Epithelial cell of prostate (primary cell): Measurements from ENCODE around the gene TCP10L.

Source experiments
- DNase-seq: peaks from one replicate; pipeline ENCODE4 v3.0.0-alpha.2; 2011; ENCODE audit warnings: low read depth, low spot score
- H3K27ac ChIP-seq: fragments of 450-650 bp; 2 replicates; pipeline ENCODE4 v1.5.1; 2017; ENCODE audit warnings: mild to moderate bottlenecking

TCP10L gene

DNA sequence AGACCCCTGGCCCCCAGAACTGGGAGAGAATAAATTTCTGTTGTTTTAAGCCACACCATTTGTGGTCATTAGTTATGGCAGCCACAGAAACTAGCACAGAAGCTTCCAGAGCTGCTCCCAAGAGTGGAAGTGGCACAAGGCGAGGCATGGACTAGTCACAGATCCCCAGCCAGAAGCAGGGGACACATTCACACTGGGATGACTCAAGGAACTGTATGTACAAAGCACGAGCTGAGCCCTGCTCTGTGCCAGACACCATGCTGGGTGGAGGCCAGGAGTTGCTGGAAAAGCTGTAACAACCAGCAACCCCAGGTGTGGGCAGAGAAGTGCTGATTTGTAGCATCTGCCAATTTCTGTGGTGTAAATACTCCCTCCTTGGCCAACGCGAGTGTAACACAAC is 55.6 kb downstream of the TCP10L start:
- DNase-seq: no peak
- peak overlapping the region; percentile 16 for H3K27ac ChIP-seq

DNA sequence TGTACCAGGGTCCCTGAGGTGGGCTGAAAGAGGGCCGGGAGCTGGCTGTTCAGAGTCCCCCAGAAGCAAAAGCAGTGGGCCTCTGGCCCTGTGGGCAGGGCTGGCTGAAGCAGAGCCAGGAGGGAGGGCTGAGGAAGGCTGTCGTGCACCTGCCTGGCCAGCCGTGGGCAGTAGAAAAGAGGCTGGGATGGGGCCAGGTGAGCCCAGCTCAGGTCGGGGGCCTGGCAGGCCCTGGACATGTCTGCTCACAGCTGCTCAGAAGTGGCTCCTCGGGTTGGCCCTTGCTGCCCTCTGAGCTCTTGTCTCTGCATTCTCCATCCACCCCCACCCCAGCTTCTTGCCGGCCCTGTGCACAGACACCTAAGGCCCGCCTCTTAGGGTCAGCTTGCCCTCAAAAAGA is 60.0 kb downstream of the TCP10L start:
- no peak overlapping the region for H3K27ac ChIP-seq
- DNase-seq: no peak

- peak overlapping the region; percentile 24 for H3K27ac ChIP-seq
These were observed 61.2 kb downstream of the TCP10L start for GRCh38 chr21:32523988-32524719.

More at GRCh38 chr21:32523988-32524719, 61.2 kb downstream of the TCP10L start:
- DNase-seq: no peak
